ENCODE data around the gene SPATS2.

DNA sequence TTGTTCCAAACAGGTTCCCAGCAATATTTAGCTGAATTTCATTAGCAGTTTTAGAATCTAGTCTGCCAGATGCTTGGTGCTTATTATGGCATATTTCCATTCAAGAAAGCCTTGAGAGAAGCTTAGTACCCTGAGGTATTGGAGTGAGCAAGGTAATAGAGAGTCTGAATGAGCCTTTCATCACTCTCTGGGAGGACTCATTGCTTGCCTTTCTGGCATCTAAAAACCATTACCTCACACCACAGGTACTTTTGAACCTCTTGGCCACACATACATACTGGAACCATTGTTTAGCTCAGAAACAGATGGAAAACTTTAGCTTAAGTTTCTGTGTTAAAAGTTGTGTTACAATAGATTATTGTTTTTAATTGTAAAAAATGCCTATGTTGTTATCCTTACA, 144.1 kb downstream of the SPATS2 start:
- TF ChIP-seq POLR2A (IDR thresholded peaks at IDR 0.05; ENCODE audit: low read depth, low read length) (no peak), EZH2 (IDR thresholded peaks at IDR 0.05; ENCODE audit: borderline replicate concordance, low read depth, low read length, severe bottlenecking) (no peak), POLR2AphosphoS5 (IDR thresholded peaks at IDR 0.05; ENCODE audit: insufficient read depth, low read depth, low read length) (no peak)
- TF ChIP-seq, protein P1, sequence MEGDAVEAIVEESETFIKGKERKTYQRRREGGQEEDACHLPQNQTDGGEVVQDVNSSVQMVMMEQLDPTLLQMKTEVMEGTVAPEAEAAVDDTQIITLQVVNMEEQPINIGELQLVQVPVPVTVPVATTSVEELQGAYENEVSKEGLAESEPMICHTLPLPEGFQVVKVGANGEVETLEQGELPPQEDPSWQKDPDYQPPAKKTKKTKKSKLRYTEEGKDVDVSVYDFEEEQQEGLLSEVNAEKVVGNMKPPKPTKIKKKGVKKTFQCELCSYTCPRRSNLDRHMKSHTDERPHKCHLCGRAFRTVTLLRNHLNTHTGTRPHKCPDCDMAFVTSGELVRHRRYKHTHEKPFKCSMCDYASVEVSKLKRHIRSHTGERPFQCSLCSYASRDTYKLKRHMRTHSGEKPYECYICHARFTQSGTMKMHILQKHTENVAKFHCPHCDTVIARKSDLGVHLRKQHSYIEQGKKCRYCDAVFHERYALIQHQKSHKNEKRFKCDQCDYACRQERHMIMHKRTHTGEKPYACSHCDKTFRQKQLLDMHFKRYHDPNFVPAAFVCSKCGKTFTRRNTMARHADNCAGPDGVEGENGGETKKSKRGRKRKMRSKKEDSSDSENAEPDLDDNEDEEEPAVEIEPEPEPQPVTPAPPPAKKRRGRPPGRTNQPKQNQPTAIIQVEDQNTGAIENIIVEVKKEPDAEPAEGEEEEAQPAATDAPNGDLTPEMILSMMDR (IDR thresholded peaks at IDR 0.05; ENCODE audit: extremely low read depth in 1 of 2, insufficient read depth in 1 of 2, low read depth in 1 of 2, low read length in 2 of 2) = no peak

Data from endothelial cell of umbilical vein (primary cell).